PC-9 (cell line): Measurements from ENCODE around the gene HPCAL4.

Source experiments
- EZH2 ChIP-seq: fragments of 200-600 bp; sonication (generic); IDR thresholded peaks from 2 replicates; pipeline ENCODE4 v1.8.0; 2017; ENCODE audit warnings: antibody characterized with exemption, low read depth
- TF ChIP-seq, protein P1 (sequence below): fragments of 200-600 bp; sonication (generic); conservative IDR thresholded peaks from 2 replicates; pipeline ENCODE4 v1.6.1; 2017; ENCODE audit warnings: mixed run types, antibody characterized with exemption, mild to moderate bottlenecking, moderate library complexity

DNA sequence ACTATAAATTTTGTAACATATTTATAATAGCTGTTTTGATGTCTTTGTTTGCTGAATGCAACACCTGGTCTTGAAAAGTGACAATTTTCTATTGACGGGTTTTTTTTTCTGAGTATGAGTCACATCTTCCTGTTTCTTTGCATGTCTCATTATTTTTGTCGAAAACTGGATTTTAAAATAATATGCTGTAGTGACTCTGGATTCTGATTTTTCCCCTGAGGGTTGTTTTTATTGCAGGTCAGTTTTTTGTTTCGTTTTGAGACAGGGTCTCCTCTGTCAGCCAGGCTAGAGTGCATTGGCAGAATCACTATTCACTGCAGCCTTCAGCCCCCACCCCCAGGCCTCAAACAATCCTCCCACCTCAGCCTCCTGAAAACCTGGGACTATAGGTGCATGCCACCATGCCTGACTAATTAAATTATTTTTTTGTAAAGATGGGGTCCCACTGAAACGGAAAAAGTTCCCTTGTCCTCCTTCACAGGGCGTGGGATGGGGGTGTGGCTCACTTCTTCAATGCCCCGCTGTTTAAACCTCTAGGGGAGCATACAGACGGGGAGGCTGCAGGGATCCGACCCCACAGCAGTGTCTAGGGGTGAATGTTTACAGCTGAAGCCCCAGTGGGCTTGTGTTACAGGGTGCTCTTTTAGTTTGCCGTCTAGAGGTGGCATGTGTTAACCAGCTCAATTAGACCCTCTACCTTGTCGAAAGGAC lies 36.1 kb upstream of the HPCAL4 start:
- TF ChIP-seq EZH2, result no peak
- TF ChIP-seq, protein P1, sequence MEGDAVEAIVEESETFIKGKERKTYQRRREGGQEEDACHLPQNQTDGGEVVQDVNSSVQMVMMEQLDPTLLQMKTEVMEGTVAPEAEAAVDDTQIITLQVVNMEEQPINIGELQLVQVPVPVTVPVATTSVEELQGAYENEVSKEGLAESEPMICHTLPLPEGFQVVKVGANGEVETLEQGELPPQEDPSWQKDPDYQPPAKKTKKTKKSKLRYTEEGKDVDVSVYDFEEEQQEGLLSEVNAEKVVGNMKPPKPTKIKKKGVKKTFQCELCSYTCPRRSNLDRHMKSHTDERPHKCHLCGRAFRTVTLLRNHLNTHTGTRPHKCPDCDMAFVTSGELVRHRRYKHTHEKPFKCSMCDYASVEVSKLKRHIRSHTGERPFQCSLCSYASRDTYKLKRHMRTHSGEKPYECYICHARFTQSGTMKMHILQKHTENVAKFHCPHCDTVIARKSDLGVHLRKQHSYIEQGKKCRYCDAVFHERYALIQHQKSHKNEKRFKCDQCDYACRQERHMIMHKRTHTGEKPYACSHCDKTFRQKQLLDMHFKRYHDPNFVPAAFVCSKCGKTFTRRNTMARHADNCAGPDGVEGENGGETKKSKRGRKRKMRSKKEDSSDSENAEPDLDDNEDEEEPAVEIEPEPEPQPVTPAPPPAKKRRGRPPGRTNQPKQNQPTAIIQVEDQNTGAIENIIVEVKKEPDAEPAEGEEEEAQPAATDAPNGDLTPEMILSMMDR, result no peak
